ENCODE results near the gene MYO10. TPM values are rescaled to one million over a fixed set of nuclear protein-coding genes. Genes with fewer than 3 reads are reported as not detected.

The MYO10 gene
- total RNA-seq, 2 experiments from 2014 or later: 0.03 to 1.7 TPM

DNA sequence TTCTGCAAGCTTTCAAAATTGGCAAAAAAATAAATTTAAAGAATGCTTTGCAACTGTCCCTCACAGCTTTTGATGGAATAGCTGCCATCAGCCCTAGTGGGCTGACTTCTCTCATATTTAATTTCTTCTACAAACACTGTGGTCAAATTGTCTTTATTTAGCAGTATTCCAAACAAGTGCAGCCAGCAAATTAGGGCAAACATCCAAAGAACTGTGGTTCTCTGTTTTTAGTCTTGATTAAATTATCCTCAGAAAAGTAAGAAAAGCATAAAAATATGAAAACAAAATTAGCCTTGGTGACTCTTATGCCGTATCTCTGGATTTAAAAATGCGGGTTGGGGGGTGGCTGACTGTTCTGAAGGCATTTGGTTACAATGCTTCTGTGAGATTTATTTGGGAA lies 223.5 kb downstream of the MYO10 start:
- no peak for DNase-seq (ENCODE audit: low spot score)
- no peak for TF ChIP-seq EZH2phosphoT487 (IDR thresholded peaks at IDR 0.05; ENCODE audit: borderline replicate concordance, low read depth, low read length)
- TF ChIP-seq, protein P1, sequence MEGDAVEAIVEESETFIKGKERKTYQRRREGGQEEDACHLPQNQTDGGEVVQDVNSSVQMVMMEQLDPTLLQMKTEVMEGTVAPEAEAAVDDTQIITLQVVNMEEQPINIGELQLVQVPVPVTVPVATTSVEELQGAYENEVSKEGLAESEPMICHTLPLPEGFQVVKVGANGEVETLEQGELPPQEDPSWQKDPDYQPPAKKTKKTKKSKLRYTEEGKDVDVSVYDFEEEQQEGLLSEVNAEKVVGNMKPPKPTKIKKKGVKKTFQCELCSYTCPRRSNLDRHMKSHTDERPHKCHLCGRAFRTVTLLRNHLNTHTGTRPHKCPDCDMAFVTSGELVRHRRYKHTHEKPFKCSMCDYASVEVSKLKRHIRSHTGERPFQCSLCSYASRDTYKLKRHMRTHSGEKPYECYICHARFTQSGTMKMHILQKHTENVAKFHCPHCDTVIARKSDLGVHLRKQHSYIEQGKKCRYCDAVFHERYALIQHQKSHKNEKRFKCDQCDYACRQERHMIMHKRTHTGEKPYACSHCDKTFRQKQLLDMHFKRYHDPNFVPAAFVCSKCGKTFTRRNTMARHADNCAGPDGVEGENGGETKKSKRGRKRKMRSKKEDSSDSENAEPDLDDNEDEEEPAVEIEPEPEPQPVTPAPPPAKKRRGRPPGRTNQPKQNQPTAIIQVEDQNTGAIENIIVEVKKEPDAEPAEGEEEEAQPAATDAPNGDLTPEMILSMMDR (conservative IDR thresholded peaks at IDR 0.05; ENCODE audit: low read length): no peak
- no peaks in the 10 kb centered on the region for H3K9me2 ChIP-seq (ENCODE audit: insufficient read depth, low read length)

DNA sequence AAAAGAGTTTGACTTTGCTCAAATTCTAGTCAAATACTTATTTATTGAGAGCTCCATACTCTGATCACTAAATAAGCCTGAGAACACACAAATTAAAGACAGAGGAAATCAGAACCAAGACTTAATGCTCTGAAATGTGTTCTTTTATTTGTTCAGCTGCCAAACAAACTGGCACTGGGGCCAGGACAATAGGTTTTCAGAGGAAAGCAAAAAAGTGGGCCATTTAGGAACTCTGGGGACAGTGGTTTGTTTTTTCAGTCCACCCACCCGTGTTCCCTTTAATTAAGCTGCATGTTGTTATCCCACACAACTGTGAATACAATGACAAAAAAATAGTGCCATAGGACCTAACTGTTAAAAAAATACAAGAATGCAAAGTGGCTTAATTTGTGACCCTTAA lies 223.9 kb downstream of the MYO10 start:
- intact Hi-C loops (cut with micrococcal nuclease; ENCODE audit: unreplicated experiment): no loop called here
- no peak for DNase-seq (ENCODE audit: low spot score)
- Histone ChIP-seq H3K36me3 (ENCODE audit: insufficient read depth, low read length) (no peaks in the 10 kb centered on the region), H3K4me3 (ENCODE audit: low read depth, low read length, poor library complexity, severe bottlenecking) (no peak overlapping the region), H4K20me1 (ENCODE audit: insufficient read depth, low read length) (no peaks in the 10 kb centered on the region), H2AFZ (ENCODE audit: low read length) (no peak overlapping the region), H3K4me1 (ENCODE audit: insufficient read depth, low read length, poor library complexity, severe bottlenecking) (no peaks in the 10 kb centered on the region), H3K9me3 (ENCODE audit: low read length) (no peaks in the 10 kb centered on the region), H3K9me2 (ENCODE audit: insufficient read depth, low read length) (no peaks in the 10 kb centered on the region), H3K79me2 (ENCODE audit: insufficient read depth, low read depth, low read length) (no peaks in the 10 kb centered on the region), H3K4me2 (ENCODE audit: low read length) (no peak overlapping the region), H3K27ac (ENCODE audit: low read depth, low read length, poor library complexity, severe bottlenecking) (no peak overlapping the region)
- BruUV-seq (replicated peaks): no TSS peak
- CTCF ChIA-PET (ENCODE audit: unreplicated experiment): no interaction called here
- POLR2A ChIA-PET: no interaction called here
- no peak for TF ChIP-seq EZH2phosphoT487 (IDR thresholded peaks at IDR 0.05; ENCODE audit: borderline replicate concordance, low read depth, low read length)

More for the DNA sequence above, 223.5 kb downstream of the MYO10 start:
- intact Hi-C loops (cut with micrococcal nuclease; ENCODE audit: unreplicated experiment): no loop called here
- Histone ChIP-seq H3K4me2 (ENCODE audit: low read length) (no peak overlapping the region), H2AFZ (ENCODE audit: low read length) (no peak overlapping the region), H3K79me2 (ENCODE audit: insufficient read depth, low read depth, low read length) (no peaks in the 10 kb centered on the region), H3K4me3 (ENCODE audit: low read depth, low read length, poor library complexity, severe bottlenecking) (no peak overlapping the region), H3K9me3 (ENCODE audit: low read length) (no peaks in the 10 kb centered on the region), H3K27ac (ENCODE audit: low read depth, low read length, poor library complexity, severe bottlenecking) (no peak overlapping the region), H3K36me3 (ENCODE audit: insufficient read depth, low read length) (no peaks in the 10 kb centered on the region), H3K4me1 (ENCODE audit: insufficient read depth, low read length, poor library complexity, severe bottlenecking) (no peaks in the 10 kb centered on the region), H4K20me1 (ENCODE audit: insufficient read depth, low read length) (no peaks in the 10 kb centered on the region)
- ChIA-PET CTCF (ENCODE audit: unreplicated experiment) (no interaction called here), POLR2A (no interaction called here)
- BruUV-seq (replicated peaks): no TSS peak

- no peak overlapping the region for H2AFZ ChIP-seq (ENCODE audit: low read length)
- BruUV-seq (replicated peaks): no TSS peak
- no peak for TF ChIP-seq EZH2phosphoT487 (IDR thresholded peaks at IDR 0.05; ENCODE audit: borderline replicate concordance, low read depth, low read length)
- TF ChIP-seq, protein P1 (conservative IDR thresholded peaks at IDR 0.05; ENCODE audit: low read length): no peak
- no peaks in the 10 kb centered on the region for H3K9me3 ChIP-seq (ENCODE audit: low read length)
- intact Hi-C loops (cut with micrococcal nuclease; ENCODE audit: unreplicated experiment): no loop called here
- H3K4me2 ChIP-seq (ENCODE audit: low read length): no peak overlapping the region
- CTCF ChIA-PET (ENCODE audit: unreplicated experiment): no interaction called here
- H3K27ac ChIP-seq (ENCODE audit: low read depth, low read length, poor library complexity, severe bottlenecking): no peak overlapping the region
- POLR2A ChIA-PET: interaction anchor here (0.5 to 1.6 kb wide), 2 partner anchors 11 to 433 kb away, joined by 3 to 5 read pairs; no protein-coding TSS in a partner anchor
- no peaks in the 10 kb centered on the region for H3K4me1 ChIP-seq (ENCODE audit: insufficient read depth, low read length, poor library complexity, severe bottlenecking)
- no peaks in the 10 kb centered on the region for H3K9me2 ChIP-seq (ENCODE audit: insufficient read depth, low read length)
- no peaks in the 10 kb centered on the region for H4K20me1 ChIP-seq (ENCODE audit: insufficient read depth, low read length)
- H3K79me2 ChIP-seq (ENCODE audit: insufficient read depth, low read depth, low read length): no peaks in the 10 kb centered on the region
- DNase-seq (ENCODE audit: low spot score): no peak
- no peaks in the 10 kb centered on the region for H3K36me3 ChIP-seq (ENCODE audit: insufficient read depth, low read length)
- H3K4me3 ChIP-seq (ENCODE audit: low read depth, low read length, poor library complexity, severe bottlenecking): no peak overlapping the region
These were observed 226.2 kb downstream of the MYO10 start for GRCh38 chr5:16709691-16710433.

All from OCI-LY7 (cell line).